Neural cell (in vitro differentiated cells): ENCODE results near the gene BRF1. TPM values are rescaled to one million over a fixed set of nuclear protein-coding genes. Genes with fewer than 3 reads are reported as not detected.

Source experiments
- H2AFZ ChIP-seq: fragments of 200-600, 300-800 bp; sonication (generic), shearing (Covaris generic); 2 replicates; pipeline ENCODE4 v1.6.0; 2014; ENCODE audit warnings: low read depth, mild to moderate bottlenecking, antibody characterized with exemption, low read length, moderate library complexity
- H3F3A ChIP-seq: fragments of 200-600 bp; shearing (Covaris generic); 2 replicates; pipeline ENCODE4 v1.6.1; 2016; ENCODE audit warnings: mild to moderate bottlenecking, moderate library complexity, mixed read lengths, antibody characterized with exemption, low read length; ENCODE audit not compliant: insufficient read depth, poor library complexity, severe bottlenecking
- H3K27ac ChIP-seq: fragments of 200-600, 300-800 bp; sonication (generic), shearing (Covaris generic); 2 replicates; pipeline ENCODE4 v1.5.1; 2014; ENCODE audit warnings: mild to moderate bottlenecking, low read length, moderate library complexity
- H3K27me3 ChIP-seq: fragments of 300-800, 200-600 bp; sonication (generic), shearing (Covaris generic); 2 replicates; pipeline ENCODE4 v1.6.0; 2014; ENCODE audit warnings: mild to moderate bottlenecking, low read depth, low read length, moderate library complexity; ENCODE audit not compliant: insufficient read depth
- H3K36me3 ChIP-seq: fragments of 300-800, 200-600 bp; sonication (generic), shearing (Covaris generic); 2 replicates; pipeline ENCODE4 v1.5.1; 2014; ENCODE audit warnings: mild to moderate bottlenecking, antibody characterized with exemption, low read length, moderate library complexity; ENCODE audit not compliant: insufficient read depth
- H3K4me2 ChIP-seq: fragments of 300-800, 200-600 bp; sonication (generic), shearing (Covaris generic); 2 replicates; pipeline ENCODE4 v1.6.0; 2014; ENCODE audit warnings: mild to moderate bottlenecking, low read length
- H3K4me3 ChIP-seq: fragments of 300-800, 200-600 bp; sonication (generic), shearing (Covaris generic); 2 replicates; pipeline ENCODE4 v1.5.1; 2014; ENCODE audit warnings: mild to moderate bottlenecking, low read length, moderate library complexity
- H3K79me2 ChIP-seq: fragments of 200-600 bp; shearing (Covaris generic); replicated peaks from 2 replicates; pipeline ENCODE4 v1.6.0; 2014; ENCODE audit warnings: mild to moderate bottlenecking, low read length, moderate library complexity; ENCODE audit not compliant: insufficient read depth
- H3K9ac ChIP-seq: fragments of 300-800, 200-600 bp; sonication (generic), shearing (Covaris generic); 2 replicates; pipeline ENCODE4 v1.6.1; 2016; ENCODE audit warnings: mild to moderate bottlenecking, low read length, mixed read lengths
- H3K9me2 ChIP-seq: fragments of 200-600 bp; shearing (Covaris generic); 2 replicates; pipeline ENCODE4 v1.6.1; 2016; ENCODE audit warnings: mild to moderate bottlenecking, low read length, mixed read lengths; ENCODE audit not compliant: insufficient read depth
- H3K9me3 ChIP-seq: fragments of 200-600, 300-800 bp; sonication (generic), shearing (Covaris generic); 2 replicates; pipeline ENCODE4 v1.6.1; 2016; ENCODE audit warnings: mild to moderate bottlenecking, mixed run types, low read length, moderate library complexity, mixed read lengths
- H4K20me1 ChIP-seq: fragments of 200-600 bp; shearing (Covaris generic); 2 replicates; pipeline ENCODE4 v1.6.1; 2016; ENCODE audit warnings: mild to moderate bottlenecking, mixed run types; ENCODE audit not compliant: insufficient read depth
- CTCF ChIP-seq: fragments of 450-650 bp; IDR thresholded peaks from 2 replicates; pipeline ENCODE4 v1.5.1; 2014; ENCODE audit warnings: antibody characterized with exemption, mild to moderate bottlenecking, moderate library complexity; ENCODE audit not compliant: poor library complexity, severe bottlenecking
- EP300 ChIP-seq: fragments of 450-650 bp; conservative IDR thresholded peaks from 2 replicates; pipeline ENCODE4 v1.6.1; 2014; ENCODE audit warnings: antibody characterized with exemption, mild to moderate bottlenecking, moderate library complexity; ENCODE audit not compliant: poor library complexity, severe bottlenecking
- EZH2 ChIP-seq: fragments of 200-600, 300-800 bp; shearing (Covaris generic), sonication (generic); IDR thresholded peaks from 2 replicates; pipeline ENCODE4 v1.6.1; 2014; ENCODE audit warnings: antibody characterized with exemption, low read length, borderline replicate concordance, mild to moderate bottlenecking; ENCODE audit not compliant: insufficient read depth, poor library complexity, severe bottlenecking
- MXI1 ChIP-seq: fragments of 450-650 bp; conservative IDR thresholded peaks from 2 replicates; pipeline ENCODE4 v1.6.1; 2014; ENCODE audit warnings: antibody characterized with exemption, mild to moderate bottlenecking; ENCODE audit not compliant: poor library complexity, severe bottlenecking
- POLR2AphosphoS5 ChIP-seq: IDR thresholded peaks from 2 replicates; pipeline ENCODE4 v1.6.1; 2012
- RAD21 ChIP-seq: fragments of 450-650 bp; conservative IDR thresholded peaks from 2 replicates; pipeline ENCODE4 v1.6.1; 2014; ENCODE audit warnings: antibody characterized with exemption, mild to moderate bottlenecking, moderate library complexity
- SMC3 ChIP-seq: fragments of 450-650 bp; conservative IDR thresholded peaks from 2 replicates; pipeline ENCODE4 v1.6.1; 2014; ENCODE audit warnings: antibody characterized with exemption, mild to moderate bottlenecking, moderate library complexity; ENCODE audit not compliant: poor library complexity
- TAF1 ChIP-seq: IDR thresholded peaks from 2 replicates; pipeline ENCODE4 v1.6.1; 2012; ENCODE audit warnings: low read depth
- polyA plus RNA-seq: library from polyadenylated mRNA; depleted of rRNA; stranded (reverse); fragments of >200 nt; gene quantifications from 2 replicates; pipeline ENCODE4 v1.2.3, GENCODE V29; 2014
- TF ChIP-seq, protein P1 (sequence below): IDR thresholded peaks from 2 replicates; pipeline ENCODE4 v1.6.1; 2012; ENCODE audit warnings: borderline replicate concordance

Gene BRF1
- polyA plus RNA-seq, 1 donor from 2014 or later: 69.4 TPM

GRCh38 chr14:105209646-105210045 is 91.2 kb downstream of the BRF1 start:
- H3K27me3 ChIP-seq: no peaks in the 10 kb centered on the region
- no peaks in the 10 kb centered on the region for H3K79me2 ChIP-seq
- H3K4me3 ChIP-seq: no peak overlapping the region
- H3K4me2 ChIP-seq: no peak overlapping the region
- H3K27ac ChIP-seq: no peak overlapping the region
- H3K9me2 ChIP-seq: no peaks in the 10 kb centered on the region
- H3K9me3 ChIP-seq: no peaks in the 10 kb centered on the region
- H3K36me3 ChIP-seq: no peaks in the 10 kb centered on the region
- no peaks in the 10 kb centered on the region for H3F3A ChIP-seq
- no peak overlapping the region for H3K9ac ChIP-seq
- H2AFZ ChIP-seq: no peak overlapping the region
- no peaks in the 10 kb centered on the region for H4K20me1 ChIP-seq
- no peak for TF ChIP-seq RAD21
- no peak for TF ChIP-seq POLR2AphosphoS5
- TF ChIP-seq SMC3: no peak
- TF ChIP-seq EP300: no peak
- TF ChIP-seq TAF1: no peak
- no peak for TF ChIP-seq EZH2
- TF ChIP-seq MXI1: no peak
- TF ChIP-seq CTCF: no peak
- TF ChIP-seq, protein P1, sequence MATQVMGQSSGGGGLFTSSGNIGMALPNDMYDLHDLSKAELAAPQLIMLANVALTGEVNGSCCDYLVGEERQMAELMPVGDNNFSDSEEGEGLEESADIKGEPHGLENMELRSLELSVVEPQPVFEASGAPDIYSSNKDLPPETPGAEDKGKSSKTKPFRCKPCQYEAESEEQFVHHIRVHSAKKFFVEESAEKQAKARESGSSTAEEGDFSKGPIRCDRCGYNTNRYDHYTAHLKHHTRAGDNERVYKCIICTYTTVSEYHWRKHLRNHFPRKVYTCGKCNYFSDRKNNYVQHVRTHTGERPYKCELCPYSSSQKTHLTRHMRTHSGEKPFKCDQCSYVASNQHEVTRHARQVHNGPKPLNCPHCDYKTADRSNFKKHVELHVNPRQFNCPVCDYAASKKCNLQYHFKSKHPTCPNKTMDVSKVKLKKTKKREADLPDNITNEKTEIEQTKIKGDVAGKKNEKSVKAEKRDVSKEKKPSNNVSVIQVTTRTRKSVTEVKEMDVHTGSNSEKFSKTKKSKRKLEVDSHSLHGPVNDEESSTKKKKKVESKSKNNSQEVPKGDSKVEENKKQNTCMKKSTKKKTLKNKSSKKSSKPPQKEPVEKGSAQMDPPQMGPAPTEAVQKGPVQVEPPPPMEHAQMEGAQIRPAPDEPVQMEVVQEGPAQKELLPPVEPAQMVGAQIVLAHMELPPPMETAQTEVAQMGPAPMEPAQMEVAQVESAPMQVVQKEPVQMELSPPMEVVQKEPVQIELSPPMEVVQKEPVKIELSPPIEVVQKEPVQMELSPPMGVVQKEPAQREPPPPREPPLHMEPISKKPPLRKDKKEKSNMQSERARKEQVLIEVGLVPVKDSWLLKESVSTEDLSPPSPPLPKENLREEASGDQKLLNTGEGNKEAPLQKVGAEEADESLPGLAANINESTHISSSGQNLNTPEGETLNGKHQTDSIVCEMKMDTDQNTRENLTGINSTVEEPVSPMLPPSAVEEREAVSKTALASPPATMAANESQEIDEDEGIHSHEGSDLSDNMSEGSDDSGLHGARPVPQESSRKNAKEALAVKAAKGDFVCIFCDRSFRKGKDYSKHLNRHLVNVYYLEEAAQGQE: no peak

DNA sequence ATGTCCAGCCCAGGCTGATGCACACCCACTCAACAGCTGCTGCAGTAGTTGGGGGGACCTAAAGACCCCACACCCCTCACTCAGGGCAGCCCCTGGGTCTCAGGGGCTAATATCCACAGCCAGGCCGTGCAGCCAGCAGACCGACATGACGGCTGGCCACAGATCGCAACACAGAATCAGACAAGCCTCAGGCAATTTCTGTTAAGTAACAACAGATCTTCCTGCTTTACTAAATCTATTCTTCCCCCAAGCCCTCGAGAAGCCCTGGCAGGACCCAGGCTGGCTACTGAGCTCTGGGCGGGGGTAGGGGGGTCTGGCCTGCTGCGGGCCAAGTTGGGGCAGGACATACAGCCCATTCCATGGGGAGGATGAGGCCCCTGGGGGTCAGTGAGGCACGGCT is 91.7 kb downstream of the BRF1 start:
- Histone ChIP-seq H3K79me2 (no peaks in the 10 kb centered on the region), H3K27ac (no peak overlapping the region), H3K9ac (no peak overlapping the region), H3K9me2 (no peaks in the 10 kb centered on the region), H3K4me2 (no peak overlapping the region), H2AFZ (no peak overlapping the region), H3K36me3 (no peaks in the 10 kb centered on the region), H3F3A (no peaks in the 10 kb centered on the region), H3K27me3 (no peaks in the 10 kb centered on the region), H4K20me1 (no peaks in the 10 kb centered on the region), H3K4me3 (no peak overlapping the region), H3K9me3 (no peaks in the 10 kb centered on the region)
- TF ChIP-seq TAF1 (no peak), POLR2AphosphoS5 (no peak), RAD21 (no peak), EP300 (no peak), MXI1 (no peak), CTCF (no peak), SMC3 (no peak), EZH2 (no peak)
- TF ChIP-seq, protein P1: no peak
